GDM1 (cell line): ENCODE data around the gene PPP2CA.
"Not testable (repeated sequence)": the region's sequence is repeated elsewhere in the genome, so short reads cannot be mapped to it uniquely, and the experiment has no call there.

ENCODE experiments used
- DNase-seq: peaks from one replicate; lab custom pipeline; 2025; lab: John Stamatoyannopoulos, UW

Gene PPP2CA

DNA sequence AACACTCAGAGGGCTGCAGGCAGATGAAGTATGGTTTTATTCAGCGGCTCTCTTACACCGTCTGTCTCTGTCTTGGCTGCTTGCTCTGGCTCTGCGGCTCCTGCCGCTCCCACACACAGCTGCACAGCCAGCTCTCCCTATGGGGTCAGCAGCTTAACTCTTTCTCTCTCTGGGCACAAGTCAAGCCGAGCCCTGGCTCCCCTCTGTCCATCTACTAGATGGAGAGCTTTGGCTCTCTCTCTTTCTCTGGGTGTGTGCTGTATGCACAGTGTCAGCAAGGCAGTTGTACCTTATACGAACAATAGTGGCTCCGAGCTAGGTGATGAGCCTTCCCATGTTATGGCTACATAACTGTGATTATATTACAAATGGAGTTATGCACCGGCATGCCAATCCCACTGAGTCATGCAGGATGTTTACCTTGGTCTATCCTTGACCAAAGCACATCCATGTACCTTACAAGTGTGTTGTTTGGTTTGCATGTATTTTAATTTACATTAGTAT lies 19.3 kb upstream of the PPP2CA start:
- DNase-seq: no peak

DNA sequence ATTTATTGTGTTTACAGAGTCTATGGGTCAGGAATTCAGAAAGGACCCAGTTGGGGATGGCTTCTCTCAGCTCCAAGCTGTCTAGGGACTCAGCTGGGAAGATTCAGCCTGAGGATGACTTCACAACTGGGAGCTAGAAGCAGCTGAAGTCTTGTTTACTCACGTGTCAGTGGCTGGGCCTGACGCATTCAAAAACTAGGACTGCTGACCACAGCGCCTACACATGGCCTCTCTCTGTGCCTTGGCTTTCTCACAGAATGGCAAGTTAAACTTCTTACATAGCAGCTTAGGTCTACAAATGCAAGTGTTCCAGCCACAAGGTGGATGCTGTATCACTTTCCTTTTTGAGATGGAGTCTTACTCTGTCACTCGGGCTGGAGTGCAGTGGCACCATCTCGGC lies 16.3 kb upstream of the PPP2CA start:
- DNase-seq: no peak

GRCh38 chr5:134240421-134240962 lies 14.6 kb upstream of the PPP2CA start:
- DNase-seq: no peak

- no peak for DNase-seq
Measured at GRCh38 chr5:134236820-134237219, 10.9 kb upstream of the PPP2CA start.

GRCh38 chr5:134236318-134236717 lies 10.4 kb upstream of the PPP2CA start:
- no peak for DNase-seq

DNA sequence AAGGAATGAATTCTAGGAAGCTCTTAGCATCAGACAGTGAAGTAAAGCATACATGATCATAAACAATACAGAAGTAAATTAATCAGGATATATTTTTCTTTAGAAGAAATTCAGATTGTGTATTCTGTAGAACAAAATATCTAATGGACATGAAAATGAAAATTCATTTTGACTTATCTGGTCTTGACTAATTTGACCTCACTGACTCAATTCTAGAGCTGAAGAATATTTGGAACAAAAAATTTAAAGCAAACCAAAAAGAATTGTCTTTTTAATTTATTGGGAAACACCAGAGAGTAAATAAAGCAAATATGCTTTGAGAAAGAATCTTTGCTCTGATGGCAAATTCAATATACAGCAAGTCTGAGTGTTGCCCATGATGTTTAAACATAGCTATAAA lies 2.8 kb upstream of the PPP2CA start:
- no peak for DNase-seq

DNA sequence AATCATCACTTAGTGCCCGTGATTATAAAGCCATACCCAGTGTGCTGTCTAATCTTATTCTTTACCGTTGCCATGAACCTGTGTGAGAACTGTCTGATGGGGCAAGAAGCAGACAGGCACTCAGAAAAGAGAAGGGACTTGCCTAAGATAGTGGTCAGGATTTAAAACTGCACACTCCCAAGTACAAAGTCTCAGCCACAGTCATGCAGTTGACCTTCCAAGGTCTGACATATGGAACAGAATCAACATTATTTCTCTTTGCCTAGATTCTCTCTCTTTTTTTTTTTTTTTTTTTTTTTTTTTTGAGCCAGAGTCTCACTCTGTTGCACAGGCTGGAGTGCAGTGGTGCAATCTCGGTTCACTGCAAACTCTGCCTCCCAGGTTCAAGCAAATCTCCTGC lies 1.9 kb upstream of the PPP2CA start:
- no peak for DNase-seq

GRCh38 chr5:134227259-134227658 lies 1.4 kb upstream of the PPP2CA start:
- DNase-seq: no peak

GRCh38 chr5:134226441-134227192 lies 744 bp upstream of the PPP2CA start:
- DNase-seq: no peak

GRCh38 chr5:134224888-134225779 lies 739 bp downstream of the PPP2CA start:
- peak; percentile 44 for DNase-seq

DNA sequence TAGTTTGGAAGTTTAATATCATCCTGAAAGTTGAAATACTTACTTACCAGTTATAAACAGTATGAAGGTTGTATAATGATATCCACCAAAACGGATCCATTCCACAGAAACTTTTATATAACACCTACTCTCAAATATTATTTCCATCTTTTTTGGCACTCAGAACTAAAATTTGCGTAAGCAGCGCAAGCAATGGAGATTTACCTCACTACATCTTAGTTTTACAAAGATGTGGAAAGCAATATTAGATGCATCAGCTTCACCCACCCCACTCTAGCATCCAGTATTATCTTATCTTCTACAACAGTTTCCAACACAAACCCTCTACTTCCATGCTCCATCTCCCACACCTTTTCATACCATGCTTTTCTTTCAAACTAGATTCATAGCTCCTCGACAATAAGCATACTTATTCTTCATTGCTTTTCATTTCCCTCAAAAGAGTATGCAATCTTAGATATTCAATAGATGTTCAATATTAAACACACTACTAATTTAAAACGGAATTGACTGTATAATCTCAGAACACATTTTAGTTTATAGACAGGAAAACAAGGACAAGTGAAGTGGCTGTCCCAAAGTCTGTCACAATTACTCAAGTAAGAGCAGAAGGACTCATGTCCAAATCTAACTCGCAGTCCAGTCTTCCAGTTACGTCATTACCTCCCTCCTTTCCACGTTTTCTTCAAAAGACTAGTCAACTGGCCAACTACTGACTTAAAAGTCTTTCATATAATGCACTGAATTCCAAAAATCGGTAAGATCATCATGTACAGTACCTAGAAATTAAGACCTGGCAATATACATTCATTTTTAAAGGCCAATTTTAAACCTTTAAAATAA lies 2.2 kb downstream of the PPP2CA start:
- no peak for DNase-seq

- not testable (repeated sequence) for DNase-seq
Measured at GRCh38 chr5:134221690-134222089, 4.2 kb downstream of the PPP2CA start.

- DNase-seq: no peak
Measured at GRCh38 chr5:134215757-134216156, 10.1 kb downstream of the PPP2CA start.

DNA sequence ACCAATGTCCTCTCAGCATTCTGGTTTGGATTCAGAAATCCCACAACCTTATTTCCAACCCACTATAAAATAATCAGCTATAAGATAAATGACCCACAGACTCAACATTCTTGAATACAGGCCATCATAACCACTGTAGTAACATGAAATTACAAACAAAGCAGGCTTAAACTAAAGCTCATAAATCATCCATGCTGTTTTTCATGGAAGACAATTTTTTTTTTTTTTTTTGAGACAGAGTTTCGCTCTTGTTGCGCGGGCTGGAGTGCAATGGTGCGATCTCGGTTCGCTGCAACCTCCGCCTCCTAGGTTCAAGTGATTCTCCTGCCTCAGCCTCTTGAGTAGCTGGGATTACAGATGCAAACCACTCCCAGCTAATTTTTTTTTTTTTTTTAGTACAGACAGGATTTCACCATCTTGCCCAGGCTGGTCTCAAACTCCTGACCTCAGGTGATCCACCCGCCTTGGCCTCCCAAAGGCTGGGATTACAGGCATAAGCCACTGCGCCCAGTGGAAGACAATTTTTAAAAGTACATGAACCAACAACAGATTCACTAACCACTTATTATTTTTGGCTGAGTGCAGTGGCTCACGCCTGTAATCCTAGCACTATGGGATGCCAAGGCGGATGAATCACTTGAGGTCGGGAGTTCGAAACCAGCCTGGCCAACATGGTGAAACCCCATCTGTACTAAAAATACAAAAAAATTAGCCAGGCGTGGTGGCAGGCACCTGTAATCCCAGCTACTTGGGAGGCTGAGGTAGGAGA lies 14.4 kb downstream of the PPP2CA start:
- not testable (repeated sequence) for DNase-seq

DNA sequence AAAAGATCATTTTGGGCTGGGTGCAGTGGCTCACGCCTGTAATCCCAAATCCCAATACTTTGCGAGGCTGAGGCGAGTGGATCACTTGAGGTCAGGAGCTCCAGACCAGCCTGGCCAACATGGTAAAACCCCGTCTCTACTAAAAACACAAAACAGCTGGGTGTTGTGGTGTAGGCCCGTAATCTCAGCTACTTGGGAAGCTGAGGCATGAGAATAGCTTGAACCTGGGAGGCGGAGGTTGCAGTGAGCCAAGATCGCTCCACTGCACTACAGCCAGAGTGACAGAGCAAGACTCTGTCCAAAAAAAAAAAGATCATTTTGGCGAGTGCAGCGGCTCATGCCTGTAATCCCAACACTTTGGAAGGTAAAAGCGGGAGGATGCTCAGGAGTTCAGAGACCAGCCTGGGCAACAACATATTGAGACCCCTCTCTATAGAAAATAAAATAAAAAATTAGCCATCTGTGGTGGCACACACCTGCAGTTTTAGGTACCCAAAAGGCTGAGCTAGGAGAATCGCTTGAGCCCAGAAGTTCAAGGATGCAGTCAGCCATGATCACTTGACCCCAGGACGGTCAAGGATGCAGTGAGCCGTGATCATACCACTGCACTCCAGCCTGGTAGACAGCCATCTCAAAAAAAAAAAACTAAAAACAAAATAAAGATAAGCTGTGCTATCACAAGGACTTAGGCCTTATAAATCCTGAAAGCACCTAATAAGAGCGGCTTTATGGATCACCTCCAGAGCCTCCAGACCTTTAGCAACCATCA lies 16.2 kb downstream of the PPP2CA start:
- no peak for DNase-seq

DNA sequence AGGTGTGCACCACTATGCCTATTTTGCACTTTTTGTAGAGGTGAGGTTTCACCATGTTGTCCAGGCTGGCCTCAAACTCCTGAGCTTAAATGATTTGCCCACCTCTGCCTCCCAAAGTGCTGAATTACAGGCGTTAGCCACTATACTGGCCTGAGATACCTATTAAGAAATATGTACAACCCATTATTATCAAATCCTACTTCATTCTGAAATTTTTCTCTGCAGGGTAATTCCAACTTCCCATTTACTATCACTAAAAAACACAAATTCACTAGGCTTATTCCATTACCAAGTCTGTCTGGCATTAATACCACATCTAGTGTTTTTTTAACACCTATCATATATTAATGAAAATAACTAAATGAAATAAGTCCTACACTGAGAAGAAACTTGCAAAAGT lies 18.2 kb downstream of the PPP2CA start:
- DNase-seq: no peak

DNA sequence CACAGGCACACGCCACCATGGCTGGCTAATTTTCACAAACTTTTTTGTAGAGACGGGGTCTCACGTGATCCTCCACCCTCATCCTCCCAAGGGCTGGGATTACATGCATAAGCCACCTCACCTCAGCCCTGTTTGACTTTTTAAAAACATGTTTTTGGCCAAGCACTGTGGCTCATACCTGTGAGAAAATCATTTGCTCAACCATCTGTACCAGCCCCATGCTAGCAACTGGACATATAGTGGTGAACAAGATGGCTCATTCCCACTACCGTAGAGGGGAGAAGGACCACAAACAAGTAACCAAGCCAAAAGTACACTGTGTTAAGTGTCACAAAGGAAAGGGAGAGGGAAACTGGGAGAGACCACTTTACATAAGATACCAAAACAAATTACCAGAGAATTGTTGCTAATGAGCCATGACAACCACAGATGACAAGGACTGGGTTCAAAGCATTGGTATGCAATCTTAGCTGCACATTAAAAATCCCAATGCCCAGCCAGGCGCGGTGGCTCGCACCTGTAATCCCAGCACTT lies 19.2 kb downstream of the PPP2CA start:
- DNase-seq: no peak

DNA sequence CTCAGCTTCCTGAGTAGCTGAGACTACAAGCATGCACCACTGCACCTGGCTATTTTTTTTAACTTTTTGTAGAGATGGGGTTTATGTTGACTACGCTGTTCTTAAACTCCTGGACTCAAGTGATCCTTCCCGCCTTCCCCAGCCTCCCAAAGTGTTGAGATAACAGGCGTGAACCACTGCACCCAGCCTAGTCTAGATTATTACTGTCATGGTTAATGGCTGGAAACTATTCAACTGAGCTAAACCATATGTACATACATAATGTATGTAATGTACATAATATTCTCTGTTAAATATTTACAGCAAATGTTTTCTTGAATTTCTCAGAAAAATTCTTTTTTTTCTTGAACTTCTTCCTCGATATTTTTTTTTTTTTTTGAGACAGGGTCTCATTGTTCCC lies 21.3 kb downstream of the PPP2CA start:
- no peak for DNase-seq

GRCh38 chr5:134203630-134204029 lies 22.2 kb downstream of the PPP2CA start:
- no peak for DNase-seq

GRCh38 chr5:134195666-134196065 lies 30.2 kb downstream of the PPP2CA start:
- DNase-seq: no peak
